ENCODE measurements around the gene DNPH1.

DNPH1 gene

GRCh38 chr6:43193929-43194328 lies 35.4 kb downstream of the DNPH1 start:
- peaks cover 77% of the 10 kb centered on the region for H3K36me3 ChIP-seq
- TF ChIP-seq, protein P1, sequence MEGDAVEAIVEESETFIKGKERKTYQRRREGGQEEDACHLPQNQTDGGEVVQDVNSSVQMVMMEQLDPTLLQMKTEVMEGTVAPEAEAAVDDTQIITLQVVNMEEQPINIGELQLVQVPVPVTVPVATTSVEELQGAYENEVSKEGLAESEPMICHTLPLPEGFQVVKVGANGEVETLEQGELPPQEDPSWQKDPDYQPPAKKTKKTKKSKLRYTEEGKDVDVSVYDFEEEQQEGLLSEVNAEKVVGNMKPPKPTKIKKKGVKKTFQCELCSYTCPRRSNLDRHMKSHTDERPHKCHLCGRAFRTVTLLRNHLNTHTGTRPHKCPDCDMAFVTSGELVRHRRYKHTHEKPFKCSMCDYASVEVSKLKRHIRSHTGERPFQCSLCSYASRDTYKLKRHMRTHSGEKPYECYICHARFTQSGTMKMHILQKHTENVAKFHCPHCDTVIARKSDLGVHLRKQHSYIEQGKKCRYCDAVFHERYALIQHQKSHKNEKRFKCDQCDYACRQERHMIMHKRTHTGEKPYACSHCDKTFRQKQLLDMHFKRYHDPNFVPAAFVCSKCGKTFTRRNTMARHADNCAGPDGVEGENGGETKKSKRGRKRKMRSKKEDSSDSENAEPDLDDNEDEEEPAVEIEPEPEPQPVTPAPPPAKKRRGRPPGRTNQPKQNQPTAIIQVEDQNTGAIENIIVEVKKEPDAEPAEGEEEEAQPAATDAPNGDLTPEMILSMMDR (IDR thresholded peaks at IDR 0.05) = no peak

GRCh38 chr6:43192911-43193310 lies 36.4 kb downstream of the DNPH1 start:
- H3K9me3 ChIP-seq = no peaks in the 10 kb centered on the region
- H3K4me1 ChIP-seq (ENCODE audit: control insufficient read depth in 1 of 2, insufficient read depth in 1 of 2, low read depth in 1 of 2, low read length in 1 of 2) = no peaks in the 10 kb centered on the region
- H3K27me3 ChIP-seq = no peaks in the 10 kb centered on the region
- no peak overlapping the region for H3K27ac ChIP-seq
- H3K4me3 ChIP-seq (ENCODE audit: low read depth in 1 of 2, low read length in 1 of 2) = no peak overlapping the region
- H3K36me3 ChIP-seq = peaks cover 77% of the 10 kb centered on the region
- TF ChIP-seq, protein P1 (IDR thresholded peaks at IDR 0.05) = no peak

More at GRCh38 chr6:43193929-43194328, 35.4 kb downstream of the DNPH1 start:
- H3K27ac ChIP-seq = no peak overlapping the region
- H3K9me3 ChIP-seq = no peaks in the 10 kb centered on the region
- H3K4me1 ChIP-seq (ENCODE audit: control insufficient read depth in 1 of 2, insufficient read depth in 1 of 2, low read depth in 1 of 2, low read length in 1 of 2) = no peaks in the 10 kb centered on the region
- H3K4me3 ChIP-seq (ENCODE audit: low read depth in 1 of 2, low read length in 1 of 2) = no peak overlapping the region
- no peaks in the 10 kb centered on the region for H3K27me3 ChIP-seq

DNA sequence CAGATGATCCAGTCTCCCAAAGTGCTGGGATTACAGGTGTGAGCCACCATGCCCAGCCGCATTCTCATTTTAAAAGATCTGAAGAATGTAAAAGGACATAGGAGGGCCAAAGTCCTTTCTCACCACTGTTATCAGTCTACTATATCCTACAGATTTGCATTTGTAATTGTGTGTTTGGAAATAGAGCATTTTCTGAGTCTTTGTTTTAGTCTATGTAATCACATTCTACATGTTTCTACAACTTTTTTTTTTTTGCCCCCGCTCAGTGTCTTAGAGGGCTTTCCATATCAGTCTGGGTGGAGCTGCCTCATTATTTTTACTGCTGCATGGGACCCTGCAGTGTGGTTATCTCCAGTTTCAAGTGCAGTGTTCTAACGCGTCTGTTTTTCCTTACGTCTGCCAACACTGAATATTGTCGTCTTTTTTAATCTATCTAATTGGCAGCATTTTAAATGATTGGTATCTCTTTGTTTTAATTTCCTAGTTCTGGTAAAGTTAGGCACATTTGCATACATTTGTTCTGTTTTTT lies 39.4 kb downstream of the DNPH1 start:
- Histone ChIP-seq H3K9me3 (no peaks in the 10 kb centered on the region), H3K4me1 (ENCODE audit: control insufficient read depth in 1 of 2, insufficient read depth in 1 of 2, low read depth in 1 of 2, low read length in 1 of 2) (no peaks in the 10 kb centered on the region), H3K4me3 (ENCODE audit: low read depth in 1 of 2, low read length in 1 of 2) (no peak overlapping the region), H3K27me3 (no peaks in the 10 kb centered on the region), H3K36me3 (peaks cover 74% of the 10 kb centered on the region), H3K27ac (no peak overlapping the region)
- TF ChIP-seq, protein P1 (IDR thresholded peaks at IDR 0.05) = no peak

- TF ChIP-seq, protein P1 (IDR thresholded peaks at IDR 0.05) = no peak
- Histone ChIP-seq H3K27ac (no peak overlapping the region), H3K4me3 (ENCODE audit: low read depth in 1 of 2, low read length in 1 of 2) (no peak overlapping the region), H3K4me1 (ENCODE audit: control insufficient read depth in 1 of 2, insufficient read depth in 1 of 2, low read depth in 1 of 2, low read length in 1 of 2) (peaks cover 2 to 4% of the 10 kb centered on the region in 2 experiments), H3K9me3 (no peaks in the 10 kb centered on the region), H3K36me3 (peaks cover 60% of the 10 kb centered on the region), H3K27me3 (no peaks in the 10 kb centered on the region)
Observed at GRCh38 chr6:43188426-43188825, 40.9 kb downstream of the DNPH1 start.

DNA sequence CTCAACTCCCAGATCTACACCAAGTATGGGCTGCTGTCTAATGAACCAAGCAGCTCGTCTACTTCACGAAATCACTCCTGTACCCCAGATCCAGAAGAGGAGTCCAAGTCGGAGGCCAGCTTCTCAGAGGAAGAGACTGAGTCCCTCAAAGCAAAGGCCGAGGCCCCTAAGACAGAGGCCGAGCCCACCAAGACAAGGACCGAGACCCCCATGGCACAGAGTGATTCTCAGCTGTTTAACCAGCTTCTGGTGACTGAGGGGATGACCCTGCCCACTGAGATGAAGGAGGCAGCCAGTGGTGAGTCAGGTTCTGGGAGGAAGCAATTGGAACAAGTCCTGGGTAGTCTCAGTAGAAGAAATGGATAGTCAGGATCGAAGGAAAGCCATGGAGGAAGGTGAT lies 41.5 kb downstream of the DNPH1 start:
- Histone ChIP-seq H3K36me3 (peaks cover 54% of the 10 kb centered on the region), H3K27ac (no peak overlapping the region), H3K27me3 (no peaks in the 10 kb centered on the region), H3K4me1 (ENCODE audit: control insufficient read depth in 1 of 2, insufficient read depth in 1 of 2, low read depth in 1 of 2, low read length in 1 of 2) (peaks cover 8 to 10% of the 10 kb centered on the region in 2 experiments), H3K9me3 (no peaks in the 10 kb centered on the region), H3K4me3 (ENCODE audit: low read depth in 1 of 2, low read length in 1 of 2) (no peak overlapping the region)
- TF ChIP-seq, protein P1 (IDR thresholded peaks at IDR 0.05) = no peak
